NK-92 (cell line): ENCODE data around the gene ACSF3.

Source experiments
- DNase-seq: peaks from one replicate; lab custom pipeline; 2025; ENCODE audit not compliant: unreplicated experiment; lab: John Stamatoyannopoulos, UW

Gene ACSF3

GRCh38 chr16:89123001-89123830, 29.6 kb downstream of the ACSF3 start:
- no peak for DNase-seq

GRCh38 chr16:89123831-89124100, 30.1 kb downstream of the ACSF3 start:
- no peak for DNase-seq

- no peak for DNase-seq
Observed at GRCh38 chr16:89129378-89129777, 35.7 kb downstream of the ACSF3 start.

- no peak for DNase-seq
Observed at GRCh38 chr16:89130448-89130847, 36.8 kb downstream of the ACSF3 start.

- DNase-seq = no peak
Observed at GRCh38 chr16:89131783-89132182, 38.1 kb downstream of the ACSF3 start.

GRCh38 chr16:89132194-89133005, 38.7 kb downstream of the ACSF3 start:
- DNase-seq = no peak

- DNase-seq = no peak
Observed at GRCh38 chr16:89133457-89134127, 39.9 kb downstream of the ACSF3 start.

- DNase-seq = no peak
Observed at GRCh38 chr16:89134269-89134668, 40.6 kb downstream of the ACSF3 start.

- no peak for DNase-seq
Observed at GRCh38 chr16:89135166-89135565, 41.5 kb downstream of the ACSF3 start.

- no peak for DNase-seq
Observed at GRCh38 chr16:89135971-89136765, 42.5 kb downstream of the ACSF3 start.

GRCh38 chr16:89136931-89137330, 43.3 kb downstream of the ACSF3 start:
- DNase-seq = no peak

- DNase-seq = no peak
Observed at GRCh38 chr16:89137666-89138512, 44.2 kb downstream of the ACSF3 start.

GRCh38 chr16:89138513-89138795, 44.8 kb downstream of the ACSF3 start:
- no peak for DNase-seq

GRCh38 chr16:89138843-89139520, 45.3 kb downstream of the ACSF3 start:
- DNase-seq = no peak

- DNase-seq = no peak
Observed at GRCh38 chr16:89139907-89140361, 46.3 kb downstream of the ACSF3 start.

- DNase-seq = no peak
Observed at GRCh38 chr16:89140401-89140800, 46.7 kb downstream of the ACSF3 start.

- no peak for DNase-seq
Observed at GRCh38 chr16:89140981-89141883, 47.6 kb downstream of the ACSF3 start.

- DNase-seq = no peak
Observed at GRCh38 chr16:89141884-89142267, 48.2 kb downstream of the ACSF3 start.
